ENCODE results near the gene RAG1. TPM values are rescaled to one million over a fixed set of nuclear protein-coding genes. Genes with fewer than 3 reads are reported as not detected.

Gene RAG1
- total RNA-seq, 4 donors from 2014 or later = 0.13 to 0.93 (median 0.86) TPM

- no peak within 1 kb of the TSS for H3K27ac ChIP-seq
- peaks cover 0 to 12% (median 3%) of the 10 kb centered on the region in 3 donors for H3K4me1 ChIP-seq
- no peak within 1 kb of the TSS for H3K4me3 ChIP-seq
- H3K27me3 ChIP-seq = no peaks in the 10 kb centered on the region
- no peak for TF ChIP-seq POLR2AphosphoS5 (IDR thresholded peaks at IDR 0.05)
- no peak for TF ChIP-seq EP300 (IDR thresholded peaks at IDR 0.05)
- TF ChIP-seq POLR2A (IDR thresholded peaks at IDR 0.05) = no peak
- TF ChIP-seq CTCF (IDR thresholded peaks at IDR 0.05) = no peak
- H3K36me3 ChIP-seq = no peaks in the 10 kb centered on the region
- WGBS, 2 donors (ENCODE audit: low coverage in 1 of 2) = 81 to 86% methylated on average over 2 of the region's 2 CpGs
- H3K9me3 ChIP-seq = no peaks in the 10 kb centered on the region
- no peak for ATAC-seq
These were observed 30.2 kb downstream of the RAG1 start, which contains the start of gene RAG2 for GRCh38 chr11:36598051-36598450. RAG2 (minus strand) TSS chr11:36598236; CDS start chr11:36594168, 4,068 bp downstream.

GRCh38 chr11:36600180-36600579 lies 32.4 kb downstream of the RAG1 start:
- Histone ChIP-seq H3K27ac (no peak overlapping the region), H3K9me3 (no peaks in the 10 kb centered on the region), H3K36me3 (no peaks in the 10 kb centered on the region), H3K4me1 (peaks cover 0 to 8% (median 3%) of the 10 kb centered on the region in 3 donors), H3K4me3 (no peak overlapping the region), H3K27me3 (no peaks in the 10 kb centered on the region)
- ATAC-seq = no peak
- no peak for TF ChIP-seq POLR2AphosphoS5 (IDR thresholded peaks at IDR 0.05)
- no peak for TF ChIP-seq POLR2A (IDR thresholded peaks at IDR 0.05)
- TF ChIP-seq EP300 (IDR thresholded peaks at IDR 0.05) = no peak
- TF ChIP-seq CTCF (IDR thresholded peaks at IDR 0.05) = no peak
- 83 to 87% methylated on average over 4 to 5 of the region's 7 CpGs for WGBS, 2 donors (ENCODE audit: low coverage in 1 of 2)

- Histone ChIP-seq H3K36me3 (no peaks in the 10 kb centered on the region), H3K27me3 (no peaks in the 10 kb centered on the region), H3K27ac (no peak overlapping the region), H3K4me3 (no peak overlapping the region), H3K9me3 (no peaks in the 10 kb centered on the region), H3K4me1 (no peaks in the 10 kb centered on the region)
- no peak for ATAC-seq
- no peak for TF ChIP-seq POLR2A (IDR thresholded peaks at IDR 0.05)
- no peak for TF ChIP-seq CTCF (IDR thresholded peaks at IDR 0.05)
- TF ChIP-seq POLR2AphosphoS5 (IDR thresholded peaks at IDR 0.05) = no peak
- TF ChIP-seq EP300 (IDR thresholded peaks at IDR 0.05) = no peak
- 82 to 90% methylated on average over 2 of the region's 2 CpGs for WGBS, 2 donors (ENCODE audit: low coverage in 1 of 2)
These were observed 33.3 kb downstream of the RAG1 start for GRCh38 chr11:36601155-36601554.

- no peak for ATAC-seq
- Histone ChIP-seq H3K27me3 (no peaks in the 10 kb centered on the region), H3K36me3 (no peaks in the 10 kb centered on the region), H3K4me1 (no peaks in the 10 kb centered on the region), H3K9me3 (no peaks in the 10 kb centered on the region), H3K4me3 (no peak overlapping the region), H3K27ac (no peak overlapping the region)
- no peak for TF ChIP-seq POLR2AphosphoS5 (IDR thresholded peaks at IDR 0.05)
- TF ChIP-seq CTCF (IDR thresholded peaks at IDR 0.05) = no peak
- TF ChIP-seq EP300 (IDR thresholded peaks at IDR 0.05) = no peak
- TF ChIP-seq POLR2A (IDR thresholded peaks at IDR 0.05) = no peak
These were observed 34.3 kb downstream of the RAG1 start for GRCh38 chr11:36602135-36602534.

Data from gastroesophageal sphincter (tissue), 4 donors.